Peyer's patch (tissue), 4 donors: ENCODE data around the gene NFYC. TPM values are rescaled to one million over a fixed set of nuclear protein-coding genes. Genes with fewer than 3 reads are reported as not detected.

Experiments
- DNase-seq, 3 donors: peaks; one replicate each; pipeline ENCODE4 v3.0.0-alpha.2; 2017 to 2019
- H3K27ac ChIP-seq, 4 donors: fragments of 200-600 bp; sonication (generic); one replicate each; pipeline ENCODE4 v1.5.1; 2016 to 2019
- H3K27me3 ChIP-seq, 2 donors: fragments of 200-600 bp; sonication (generic); one replicate each; pipeline ENCODE4 v1.5.1; 2019
- H3K36me3 ChIP-seq, 3 donors: fragments of 200-600 bp; sonication (generic); one replicate each; pipeline ENCODE4 v1.5.1; 2016 to 2019
- H3K4me1 ChIP-seq, 4 donors: fragments of 200-600 bp; sonication (generic); one replicate each; pipeline ENCODE4 v1.5.1; 2016 to 2019
- H3K4me3 ChIP-seq, 4 donors: fragments of 200-600 bp; sonication (generic); 1 replicate in 3 of 4; 2 replicates in 1 of 4; pipeline ENCODE4 v1.5.1; 2016 to 2019; ENCODE audit warnings: mild to moderate bottlenecking in 1 of 4
- H3K9me3 ChIP-seq, 4 donors: fragments of 200-600 bp; sonication (generic); one replicate each; pipeline ENCODE4 v1.5.1; 2016 to 2019; ENCODE audit warnings: mild to moderate bottlenecking in 1 of 4
- CTCF ChIP-seq, 6 experiments: fragments of 450-650 bp in 4 of 6; fragments of 200-600 bp in 2 of 6; sonication (generic) in 1 of 6; IDR thresholded peaks; one replicate each; pipeline ENCODE4 v1.5.1; 2017 to 2019; ENCODE audit warnings: antibody characterized with exemption in 6 of 6, mild to moderate bottlenecking in 3 of 6, moderate library complexity in 1 of 6
- POLR2A ChIP-seq, 2 donors: fragments of 450-650 bp; IDR thresholded peaks; one replicate each; pipeline ENCODE4 v1.5.1; 2017; ENCODE audit warnings: antibody characterized with exemption in 2 of 2, mild to moderate bottlenecking in 2 of 2, moderate library complexity in 2 of 2
- total RNA-seq, 4 donors: library from RNA; depleted of rRNA; stranded (reverse); fragments of >200 nt; gene quantifications; one replicate each; pipeline ENCODE4 v1.1.0, GENCODE V29; 2016

NFYC gene
- total RNA-seq, 4 donors from 2014 or later = 53.1 to 122 (median 65.0) TPM

- no peaks in the 10 kb centered on the region for H3K9me3 ChIP-seq
- DNase-seq = peak in 1 of 3 donors; percentile 71
- peak within 1 kb of the TSS; percentile 22 to 62 (median 54) for H3K4me3 ChIP-seq
- no peaks in the 10 kb centered on the region for H3K27me3 ChIP-seq
- H3K4me1 ChIP-seq = peaks cover 0 to 32% (median 7%) of the 10 kb centered on the region in 4 donors
- peak within 1 kb of the TSS in 3 of 4 donors; percentile 31 to 70 (median 52) for H3K27ac ChIP-seq
- H3K36me3 ChIP-seq = no peaks in the 10 kb centered on the region
- TF ChIP-seq POLR2A (IDR thresholded peaks at IDR 0.05) (no peak), CTCF (IDR thresholded peaks at IDR 0.05) (no peak)
Measured at GRCh38 chr1:40783001-40783905, 91.7 kb downstream of the NFYC start, which contains the start of gene KCNQ4. Gene KCNQ4, plus strand, starts transcription at chr1:40783787. Its CDS starts 307 bp downstream, at chr1:40784094.

GRCh38 chr1:40784141-40784770 is 92.8 kb downstream of the NFYC start:
- Histone ChIP-seq H3K27ac (peak overlapping the region in 3 of 4 donors; percentile 31 to 58 (median 52)), H3K4me1 (peaks cover 0 to 32% (median 7%) of the 10 kb centered on the region in 4 donors)
- DNase-seq = no peak

GRCh38 chr1:40784771-40785151 is 93.3 kb downstream of the NFYC start:
- H3K4me3 ChIP-seq = peak overlapping the region in 1 of 4 donors; percentile 55
- no peaks in the 10 kb centered on the region for H3K27me3 ChIP-seq
- TF ChIP-seq POLR2A (IDR thresholded peaks at IDR 0.05) = no peak
- TF ChIP-seq CTCF (IDR thresholded peaks at IDR 0.05) = no peak
- H3K4me1 ChIP-seq = peaks cover 0 to 32% (median 7%) of the 10 kb centered on the region in 4 donors
- H3K9me3 ChIP-seq = no peaks in the 10 kb centered on the region
- peak overlapping the region in 2 of 4 donors; percentile 52 to 58 for H3K27ac ChIP-seq
- no peaks in the 10 kb centered on the region for H3K36me3 ChIP-seq
- no peak for DNase-seq

More at GRCh38 chr1:40784141-40784770, 92.8 kb downstream of the NFYC start:
- TF ChIP-seq POLR2A (IDR thresholded peaks at IDR 0.05) (no peak), CTCF (IDR thresholded peaks at IDR 0.05) (no peak)
- no peaks in the 10 kb centered on the region for H3K36me3 ChIP-seq
- H3K27me3 ChIP-seq = no peaks in the 10 kb centered on the region
- no peaks in the 10 kb centered on the region for H3K9me3 ChIP-seq
- peak overlapping the region in 3 of 4 donors; percentile 53 to 62 (median 55) for H3K4me3 ChIP-seq

- Histone ChIP-seq H3K27ac (peak overlapping the region in 2 of 4 donors; percentile 9 to 58), H3K27me3 (no peaks in the 10 kb centered on the region), H3K36me3 (no peaks in the 10 kb centered on the region), H3K4me1 (peaks cover 0 to 32% (median 7%) of the 10 kb centered on the region in 4 donors), H3K9me3 (no peaks in the 10 kb centered on the region), H3K4me3 (no peak overlapping the region)
- no peak for DNase-seq
- TF ChIP-seq POLR2A (IDR thresholded peaks at IDR 0.05) (no peak), CTCF (IDR thresholded peaks at IDR 0.05) (no peak)
Measured at GRCh38 chr1:40785446-40785845, 93.9 kb downstream of the NFYC start.

- DNase-seq = no peak
- H3K27ac ChIP-seq = peak overlapping the region in 1 of 4 donors; percentile 9
- TF ChIP-seq CTCF (IDR thresholded peaks at IDR 0.05) (no peak), POLR2A (IDR thresholded peaks at IDR 0.05) (no peak)
- H3K4me3 ChIP-seq = no peak overlapping the region
- no peaks in the 10 kb centered on the region for H3K27me3 ChIP-seq
- H3K9me3 ChIP-seq = no peaks in the 10 kb centered on the region
- H3K36me3 ChIP-seq = no peaks in the 10 kb centered on the region
- peaks cover 0 to 36% (median 7%) of the 10 kb centered on the region in 4 donors for H3K4me1 ChIP-seq
Measured at GRCh38 chr1:40786171-40786994, 94.9 kb downstream of the NFYC start.
